GM23248 (cell line): ENCODE measurements around the gene CAMK1D.

ENCODE experiments used
- EZH2 ChIP-seq: fragments of 200-600 bp; sonication (generic); IDR thresholded peaks from 2 replicates; pipeline ENCODE4 v1.6.1; 2018; ENCODE audit warnings: antibody characterized with exemption, mild to moderate bottlenecking; ENCODE audit not compliant: insufficient read depth, poor library complexity, severe bottlenecking
- EZH2phosphoT487 ChIP-seq: fragments of 200-600 bp; sonication (generic); IDR thresholded peaks from 2 replicates; pipeline ENCODE4 v1.6.1; 2018; ENCODE audit warnings: antibody characterized with exemption, moderate library complexity, mild to moderate bottlenecking, low read depth; ENCODE audit not compliant: insufficient read depth

DNA sequence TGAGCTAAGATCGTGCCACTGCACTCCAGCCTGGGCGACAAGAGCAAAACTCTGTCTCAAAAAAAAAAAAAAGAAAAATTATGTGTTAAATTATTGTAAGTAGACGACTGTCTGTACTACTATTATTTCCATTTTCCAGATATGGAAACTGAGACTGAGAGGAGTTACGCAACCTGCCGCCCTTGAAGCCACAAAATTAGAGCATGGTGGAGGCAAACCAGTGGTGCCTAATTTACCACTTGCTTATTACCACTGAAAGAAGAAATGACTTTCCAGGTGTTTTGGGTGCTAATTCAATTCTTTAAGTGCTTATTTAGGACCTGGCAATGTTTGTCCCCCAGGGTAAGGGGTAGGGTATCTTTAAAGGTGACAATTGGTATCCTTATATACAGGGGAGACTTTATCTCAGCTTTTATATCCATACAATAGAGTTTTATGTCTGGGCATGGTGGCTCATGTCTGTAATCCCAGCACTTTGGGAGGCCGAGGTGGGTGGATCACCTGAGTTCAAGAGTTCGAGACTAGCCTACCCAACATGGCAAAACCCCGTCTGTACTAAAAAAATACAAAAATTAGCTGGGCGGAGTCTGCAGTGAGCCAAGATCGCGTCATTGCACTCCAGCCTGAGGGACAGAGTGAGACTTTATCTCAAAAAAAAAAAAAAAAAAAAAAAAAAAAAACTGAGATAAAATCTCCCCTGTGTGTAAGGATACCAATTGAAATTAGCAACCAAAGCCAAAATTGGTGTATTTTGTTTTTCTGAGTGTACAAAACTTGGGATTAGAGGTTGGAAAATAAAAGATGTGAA is 16.6 kb upstream of the CAMK1D start:
- TF ChIP-seq EZH2phosphoT487 (no peak), EZH2 (no peak)
